ENCODE data around the gene TSHZ2. TPM values are rescaled to one million over a fixed set of nuclear protein-coding genes. Genes with fewer than 3 reads are reported as not detected.

Gene TSHZ2
- total RNA-seq, 4 donors from 2014 or later: 1.9 to 12.9 (median 5.0) TPM

- TF ChIP-seq EP300 (IDR thresholded peaks at IDR 0.05; ENCODE audit: low read depth) (no peak), POLR2AphosphoS5 (IDR thresholded peaks at IDR 0.05) (no peak), POLR2A (IDR thresholded peaks at IDR 0.05) (no peak)
- TF ChIP-seq, protein P1, sequence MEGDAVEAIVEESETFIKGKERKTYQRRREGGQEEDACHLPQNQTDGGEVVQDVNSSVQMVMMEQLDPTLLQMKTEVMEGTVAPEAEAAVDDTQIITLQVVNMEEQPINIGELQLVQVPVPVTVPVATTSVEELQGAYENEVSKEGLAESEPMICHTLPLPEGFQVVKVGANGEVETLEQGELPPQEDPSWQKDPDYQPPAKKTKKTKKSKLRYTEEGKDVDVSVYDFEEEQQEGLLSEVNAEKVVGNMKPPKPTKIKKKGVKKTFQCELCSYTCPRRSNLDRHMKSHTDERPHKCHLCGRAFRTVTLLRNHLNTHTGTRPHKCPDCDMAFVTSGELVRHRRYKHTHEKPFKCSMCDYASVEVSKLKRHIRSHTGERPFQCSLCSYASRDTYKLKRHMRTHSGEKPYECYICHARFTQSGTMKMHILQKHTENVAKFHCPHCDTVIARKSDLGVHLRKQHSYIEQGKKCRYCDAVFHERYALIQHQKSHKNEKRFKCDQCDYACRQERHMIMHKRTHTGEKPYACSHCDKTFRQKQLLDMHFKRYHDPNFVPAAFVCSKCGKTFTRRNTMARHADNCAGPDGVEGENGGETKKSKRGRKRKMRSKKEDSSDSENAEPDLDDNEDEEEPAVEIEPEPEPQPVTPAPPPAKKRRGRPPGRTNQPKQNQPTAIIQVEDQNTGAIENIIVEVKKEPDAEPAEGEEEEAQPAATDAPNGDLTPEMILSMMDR (IDR thresholded peaks at IDR 0.05): no peak
- no peaks in the 10 kb centered on the region for H3K36me3 ChIP-seq
- DNase-seq: no peak
- intact Hi-C loops (cut with DNase I; ENCODE audit: low total_unique reads) (no loop called here), in situ Hi-C loops (cut with MboI; ENCODE audit: low pct_ligation_motif_present in 1 of 4, low pct_unique_long_range_greater_than_20kb in 1 of 4, low sequenced_read_pairs in 3 of 4) (no loop called here)
- peaks cover 9% of the 10 kb centered on the region in 2 donors for H3K9me3 ChIP-seq
- no peaks in the 10 kb centered on the region for H3K27me3 ChIP-seq
- 79% methylated on average over 7 of the region's 7 CpGs; no CpG with 5 or more reads in 1 of the 2 donors for WGBS, 2 donors (ENCODE audit: low coverage in 1 of 2)
- H3K4me1 ChIP-seq: no peaks in the 10 kb centered on the region
- H3K4me3 ChIP-seq: no peak overlapping the region
- H3K27ac ChIP-seq: no peak overlapping the region
These were observed 473.8 kb downstream of the TSHZ2 start for GRCh38 chr20:53445932-53446331.

DNA sequence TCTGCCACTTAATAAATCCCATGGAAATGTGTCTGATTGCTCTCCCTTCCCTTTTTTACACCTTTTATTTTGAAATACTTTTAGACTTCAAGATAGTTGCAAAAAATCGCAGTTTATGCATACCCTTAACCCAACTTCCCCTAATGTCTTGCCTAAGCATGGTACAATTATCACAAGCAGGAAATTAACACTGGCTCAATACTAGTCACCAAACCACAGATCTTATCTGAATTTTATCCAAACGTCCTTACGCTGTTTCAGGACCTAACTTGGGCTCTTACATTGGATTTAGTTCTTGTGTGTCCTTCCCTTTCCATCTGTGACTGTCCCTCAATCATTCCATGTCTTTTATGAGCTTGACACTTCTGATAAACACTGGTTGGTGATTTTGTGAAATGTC lies 475.2 kb downstream of the TSHZ2 start:
- H3K27ac ChIP-seq: no peak overlapping the region
- intact Hi-C loops (cut with DNase I; ENCODE audit: low total_unique reads): no loop called here
- no peak for TF ChIP-seq POLR2A (IDR thresholded peaks at IDR 0.05)
- TF ChIP-seq, protein P1 (IDR thresholded peaks at IDR 0.05): no peak
- DNase-seq: no peak
- H3K4me3 ChIP-seq: no peak overlapping the region
- H3K4me1 ChIP-seq: no peaks in the 10 kb centered on the region
- in situ Hi-C loops (cut with MboI; ENCODE audit: low pct_ligation_motif_present in 1 of 4, low pct_unique_long_range_greater_than_20kb in 1 of 4, low sequenced_read_pairs in 3 of 4): no loop called here
- H3K27me3 ChIP-seq: no peaks in the 10 kb centered on the region
- WGBS, 2 donors (ENCODE audit: low coverage in 1 of 2): 58 to 71% methylated on average over 3 of the region's 3 CpGs
- H3K9me3 ChIP-seq: peaks cover 9% of the 10 kb centered on the region in 2 donors
- no peaks in the 10 kb centered on the region for H3K36me3 ChIP-seq

- peaks cover 9% of the 10 kb centered on the region in 2 donors for H3K9me3 ChIP-seq
- no peak for DNase-seq
- no peaks in the 10 kb centered on the region for H3K36me3 ChIP-seq
- in situ Hi-C loops (cut with MboI; ENCODE audit: low pct_ligation_motif_present in 1 of 4, low pct_unique_long_range_greater_than_20kb in 1 of 4, low sequenced_read_pairs in 3 of 4) (no loop called here), intact Hi-C loops (cut with DNase I; ENCODE audit: low total_unique reads) (no loop called here)
- H3K4me1 ChIP-seq: no peaks in the 10 kb centered on the region
- no peak for TF ChIP-seq POLR2A (IDR thresholded peaks at IDR 0.05)
- no peak for TF ChIP-seq EP300 (IDR thresholded peaks at IDR 0.05; ENCODE audit: low read depth)
- no peak for TF ChIP-seq POLR2AphosphoS5 (IDR thresholded peaks at IDR 0.05)
- TF ChIP-seq, protein P1 (IDR thresholded peaks at IDR 0.05): no peak
- no peak overlapping the region for H3K27ac ChIP-seq
- WGBS, 2 donors (ENCODE audit: low coverage in 1 of 2): 40 to 63% methylated on average over 1 of the region's 1 CpG
- H3K4me3 ChIP-seq: no peak overlapping the region
- no peaks in the 10 kb centered on the region for H3K27me3 ChIP-seq
These were observed 476.3 kb downstream of the TSHZ2 start for GRCh38 chr20:53448426-53448825.

- Histone ChIP-seq H3K9me3 (peaks cover 9% of the 10 kb centered on the region in 2 donors), H3K27ac (no peak overlapping the region), H3K4me3 (no peak overlapping the region), H3K36me3 (no peaks in the 10 kb centered on the region), H3K27me3 (no peaks in the 10 kb centered on the region), H3K4me1 (no peaks in the 10 kb centered on the region)
- in situ Hi-C loops (cut with MboI; ENCODE audit: low pct_ligation_motif_present in 1 of 4, low pct_unique_long_range_greater_than_20kb in 1 of 4, low sequenced_read_pairs in 3 of 4): no loop called here
- intact Hi-C loops (cut with DNase I; ENCODE audit: low total_unique reads): no loop called here
- TF ChIP-seq, protein P1 (IDR thresholded peaks at IDR 0.05): no peak
- TF ChIP-seq POLR2AphosphoS5 (IDR thresholded peaks at IDR 0.05) (no peak), EP300 (IDR thresholded peaks at IDR 0.05; ENCODE audit: low read depth) (no peak), POLR2A (IDR thresholded peaks at IDR 0.05) (no peak)
- no peak for DNase-seq
These were observed 476.7 kb downstream of the TSHZ2 start for GRCh38 chr20:53448875-53449274.
